Activated CD8-positive, alpha-beta T cell treated with anti-CD3 and anti-CD28 coated beads, Interleukin-2, amount 10 ng/mL, durations not matched to agents 7 days and 5 days (primary cell): ENCODE results near the gene IQSEC1. TPM values are rescaled to one million over a fixed set of nuclear protein-coding genes. Genes with fewer than 3 reads are reported as not detected.

Experiments
- ATAC-seq: fragments of 150-1000 bp; cut with Tn5 transposase; one replicate; pipeline ENCODE4 v1.10.0; 2021; ENCODE audit warnings: moderate library complexity
- CTCF ChIA-PET: fragments of 350-600 bp; sonication (Branson Sonifier 250); formaldehyde crosslinking; loops from one replicate; lab custom pipeline; 2021; ENCODE audit warnings: antibody characterized with exemption; lab: Charles Lee
- POLR2A ChIA-PET: fragments of 350-600 bp; sonication (Branson Sonifier 250); formaldehyde crosslinking; loops from one replicate; lab custom pipeline; 2021; ENCODE audit warnings: antibody characterized with exemption; lab: Charles Lee
- DNase-seq: peaks from one replicate; pipeline ENCODE4 v3.0.0-alpha.2; 2020
- H3K27ac Mint-ChIP-seq: one replicate; pipeline ENCODE4 v1.8.0; 2021; ENCODE audit warnings: mild to moderate bottlenecking, mixed read lengths
- H3K27me3 Mint-ChIP-seq: one replicate; pipeline ENCODE4 v1.8.0; 2021; ENCODE audit warnings: low read depth, mixed read lengths
- H3K36me3 Mint-ChIP-seq: one replicate; pipeline ENCODE4 v1.8.0; 2021; ENCODE audit warnings: low read depth, mixed read lengths
- H3K4me1 Mint-ChIP-seq: one replicate; pipeline ENCODE4 v1.8.0; 2021; ENCODE audit warnings: low read depth, mixed read lengths
- H3K4me3 Mint-ChIP-seq: one replicate; pipeline ENCODE4 v1.8.0; 2021; ENCODE audit warnings: mild to moderate bottlenecking, mixed read lengths
- H3K9me3 Mint-ChIP-seq: one replicate; pipeline ENCODE4 v1.8.0; 2022; ENCODE audit warnings: mixed read lengths; ENCODE audit not compliant: insufficient read depth
- total RNA-seq, 2 experiments: library from RNA; stranded (reverse); gene quantifications; one replicate each; pipeline ENCODE4 v1.2.3, GENCODE V29; 2021

IQSEC1 gene
- total RNA-seq, 2 experiments from 2014 or later: 47.8 to 53.8 TPM

DNA sequence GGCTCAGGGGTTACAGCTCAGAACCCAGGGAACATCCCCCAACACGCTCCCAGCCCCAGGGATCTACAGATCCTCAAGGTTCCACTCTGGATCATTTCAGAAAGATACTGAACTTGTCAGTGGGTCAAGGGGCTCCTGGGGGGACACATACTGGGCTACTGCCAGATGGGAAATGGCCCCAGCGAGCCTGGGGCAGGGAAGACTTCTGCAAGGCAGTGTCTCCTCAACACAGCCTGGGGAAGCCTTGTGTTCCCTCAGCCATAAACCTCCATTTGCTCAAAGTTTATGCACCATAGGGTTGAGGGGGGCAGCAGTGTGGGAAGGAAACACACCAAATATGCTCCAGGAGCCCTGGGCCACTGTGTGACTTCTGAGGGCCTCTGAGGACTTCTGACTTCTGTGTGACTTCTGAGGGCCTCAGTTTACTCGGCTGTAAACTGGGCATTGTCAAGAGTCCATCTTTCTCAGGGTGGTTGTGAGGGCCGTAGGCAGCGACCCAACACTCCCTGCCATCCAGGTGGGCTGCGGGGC lies 58.4 kb downstream of the IQSEC1 start:
- POLR2A ChIA-PET: interaction anchor here (0.9 to 3.7 kb wide), 5 partner anchors 10 to 174 kb away, joined by 3 to 18 read pairs (median 6); partner anchors contain the start of gene RPL32

DNA sequence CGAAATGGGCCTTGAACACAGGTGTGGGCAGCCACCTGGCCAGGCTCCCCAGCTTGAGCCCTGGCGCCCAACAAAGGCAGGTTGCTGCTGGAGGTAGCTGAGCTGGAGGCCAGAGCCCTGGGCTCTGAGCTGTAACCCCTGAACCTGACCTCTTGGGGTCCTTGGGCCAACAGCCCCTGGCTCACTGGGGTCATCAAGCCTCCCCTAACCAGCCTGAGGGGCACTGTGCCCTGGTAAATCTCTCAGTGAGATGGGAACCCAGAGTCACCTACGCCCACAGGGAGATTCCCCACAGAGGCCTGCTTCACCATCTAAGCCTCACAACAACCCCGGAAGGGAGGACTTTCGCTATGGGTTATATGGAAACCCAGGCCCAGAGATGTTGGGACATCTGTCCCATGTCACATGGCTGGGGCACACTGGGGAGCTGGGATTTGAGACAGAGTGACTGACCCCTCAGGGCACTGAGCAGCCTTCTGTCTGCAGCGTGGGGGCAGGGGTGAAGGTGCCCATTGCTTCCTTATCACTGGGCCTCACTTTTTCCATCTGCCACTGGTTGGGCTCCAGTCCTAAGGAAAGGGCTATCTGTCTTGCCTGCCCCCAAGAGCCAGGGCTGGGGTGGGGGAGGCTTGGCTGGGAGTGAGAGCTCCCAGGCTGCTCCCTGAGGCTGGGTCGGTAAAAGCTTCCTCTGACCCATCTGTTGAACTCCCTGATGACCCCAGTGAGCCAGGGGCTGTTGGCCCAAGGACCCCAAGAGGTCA lies 59.1 kb downstream of the IQSEC1 start:
- Mint-ChIP-seq H3K27ac (peak overlapping the region; percentile 97), H3K4me1 (peaks cover 84% of the 10 kb centered on the region), H3K27me3 (no peaks in the 10 kb centered on the region), H3K4me3 (peak overlapping the region; percentile 80), H3K36me3 (peaks cover 26% of the 10 kb centered on the region), H3K9me3 (no peaks in the 10 kb centered on the region)
- DNase-seq: no peak
- ChIA-PET POLR2A (interaction anchor here (1.5 to 3.7 kb wide), 2 partner anchors 10 to 56 kb away, joined by 8 to 18 read pairs; no protein-coding TSS in a partner anchor), CTCF (interaction anchor here (2.6 to 6.8 kb wide), 2 partner anchors 19 to 30 kb away, joined by 9 to 41 read pairs; no protein-coding TSS in a partner anchor)
- ATAC-seq: no peak

More for the DNA sequence above, 58.4 kb downstream of the IQSEC1 start:
- peaks cover 21% of the 10 kb centered on the region for H3K36me3 Mint-ChIP-seq
- peak overlapping the region; percentile 97 for H3K27ac Mint-ChIP-seq
- no peaks in the 10 kb centered on the region for H3K9me3 Mint-ChIP-seq
- CTCF ChIA-PET: interaction anchor here (0.9 to 6.8 kb wide), 4 partner anchors 20 to 77 kb away, joined by 3 to 41 read pairs (median 8); no protein-coding TSS in a partner anchor
- DNase-seq (no peak), ATAC-seq (no peak)
- H3K27me3 Mint-ChIP-seq: no peaks in the 10 kb centered on the region
- peaks cover 77% of the 10 kb centered on the region for H3K4me1 Mint-ChIP-seq
- peak overlapping the region; percentile 80 for H3K4me3 Mint-ChIP-seq

DNA sequence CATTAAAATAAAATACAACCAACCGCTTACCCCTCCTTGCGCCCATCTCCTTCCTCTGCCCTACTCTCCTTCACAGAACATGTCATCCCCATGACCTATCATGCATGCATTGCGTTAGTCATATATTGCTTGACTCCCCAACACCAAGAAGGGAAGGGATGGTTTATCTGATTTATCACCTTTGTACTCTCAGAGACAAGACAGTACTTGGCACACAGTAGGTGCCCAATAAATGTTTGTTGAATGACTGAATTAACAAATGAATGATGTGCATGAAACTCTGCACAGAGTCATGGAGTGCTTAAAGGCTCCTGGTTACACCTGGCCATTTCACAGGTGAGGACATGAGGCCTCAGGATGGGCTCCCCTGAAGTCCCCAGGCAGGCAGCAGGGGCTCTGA lies 59.7 kb downstream of the IQSEC1 start:
- peak overlapping the region; percentile 80 for H3K4me3 Mint-ChIP-seq
- H3K4me1 Mint-ChIP-seq: peaks cover 90% of the 10 kb centered on the region
- peaks cover 30% of the 10 kb centered on the region for H3K36me3 Mint-ChIP-seq
- ChIA-PET POLR2A (interaction anchor here (0.9 to 3.7 kb wide), 2 partner anchors 9 to 15 kb away, joined by 3 to 18 read pairs; no protein-coding TSS in a partner anchor), CTCF (interaction anchor here (6.8 kb wide), 1 partner anchor 19 kb away, joined by 41 read pairs; no protein-coding TSS in a partner anchor)
- no peaks in the 10 kb centered on the region for H3K9me3 Mint-ChIP-seq
- ATAC-seq: no peak
- peak overlapping the region; percentile 97 for H3K27ac Mint-ChIP-seq
- H3K27me3 Mint-ChIP-seq: no peaks in the 10 kb centered on the region
- no peak for DNase-seq

DNA sequence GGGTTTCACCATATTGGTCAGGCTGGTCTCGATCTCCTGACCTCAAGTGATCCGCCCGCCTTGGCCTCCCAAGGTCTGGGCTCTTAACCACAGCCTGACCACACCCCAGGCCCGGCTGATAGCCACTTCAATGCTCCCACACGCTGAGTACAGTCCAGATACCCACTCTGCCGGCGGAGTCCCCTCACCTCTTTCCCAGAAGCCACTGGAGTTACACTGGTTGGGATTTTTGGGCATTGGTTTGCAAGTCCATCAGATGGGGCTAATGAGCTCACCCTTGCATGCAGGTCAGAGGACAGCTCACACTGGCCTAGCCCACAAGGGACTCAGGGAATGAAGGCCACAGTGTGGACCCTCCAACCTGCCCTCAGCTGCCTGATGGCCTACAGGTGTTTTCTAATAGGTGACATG lies 60.1 kb downstream of the IQSEC1 start:
- Mint-ChIP-seq H3K4me3 (peak overlapping the region; percentile 80), H3K27ac (peak overlapping the region; percentile 97), H3K4me1 (peaks cover 94% of the 10 kb centered on the region), H3K27me3 (no peaks in the 10 kb centered on the region), H3K36me3 (peaks cover 34% of the 10 kb centered on the region), H3K9me3 (no peaks in the 10 kb centered on the region)
- DNase-seq (no peak), ATAC-seq (no peak)
- ChIA-PET POLR2A (interaction anchor here (0.7 to 3.7 kb wide), 3 partner anchors 9 to 34 kb away, joined by 3 to 18 read pairs (median 3); no protein-coding TSS in a partner anchor), CTCF (interaction anchor here (1.5 to 6.8 kb wide), 3 partner anchors 18 to 79 kb away, joined by 5 to 41 read pairs (median 6); no protein-coding TSS in a partner anchor)

DNA sequence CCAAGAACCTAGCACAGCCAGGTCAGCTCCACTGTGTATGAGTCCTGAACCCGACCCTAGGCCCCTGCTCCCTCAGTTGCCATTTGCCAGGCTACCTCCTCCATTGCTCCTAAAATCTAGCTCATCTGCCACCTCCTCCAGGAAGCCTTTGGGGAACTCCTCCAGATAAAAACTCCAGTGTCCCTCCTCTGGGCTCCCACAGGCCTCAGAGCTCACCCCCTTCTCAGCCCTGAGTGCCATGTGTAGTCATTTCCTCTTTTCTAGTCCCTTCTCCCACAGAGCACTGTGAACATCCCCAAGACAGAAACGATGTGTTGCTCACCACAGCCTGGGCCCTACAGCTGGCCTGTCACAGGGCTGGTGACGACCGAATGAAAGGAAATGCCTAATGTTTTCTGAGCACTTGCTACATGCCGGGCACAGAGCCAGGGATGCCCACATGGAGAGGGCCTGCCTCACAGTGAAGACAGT lies 61.0 kb downstream of the IQSEC1 start:
- Mint-ChIP-seq H3K27me3 (no peaks in the 10 kb centered on the region), H3K4me1 (peaks cover 96% of the 10 kb centered on the region), H3K36me3 (peaks cover 36% of the 10 kb centered on the region), H3K27ac (peak overlapping the region; percentile 97), H3K4me3 (peak overlapping the region; percentile 68), H3K9me3 (no peaks in the 10 kb centered on the region)
- DNase-seq (peak; percentile 66), ATAC-seq (peak; percentile 26)
- ChIA-PET POLR2A (interaction anchor here (0.7 to 1.1 kb wide), 4 partner anchors 17 to 408 kb away, joined by 3 to 4 read pairs (median 4); no protein-coding TSS in a partner anchor), CTCF (interaction anchor here (1.5 to 6.8 kb wide), 8 partner anchors 13 to 202 kb away, joined by 3 to 41 read pairs (median 6); partner anchors contain the start of gene RPL32)

DNA sequence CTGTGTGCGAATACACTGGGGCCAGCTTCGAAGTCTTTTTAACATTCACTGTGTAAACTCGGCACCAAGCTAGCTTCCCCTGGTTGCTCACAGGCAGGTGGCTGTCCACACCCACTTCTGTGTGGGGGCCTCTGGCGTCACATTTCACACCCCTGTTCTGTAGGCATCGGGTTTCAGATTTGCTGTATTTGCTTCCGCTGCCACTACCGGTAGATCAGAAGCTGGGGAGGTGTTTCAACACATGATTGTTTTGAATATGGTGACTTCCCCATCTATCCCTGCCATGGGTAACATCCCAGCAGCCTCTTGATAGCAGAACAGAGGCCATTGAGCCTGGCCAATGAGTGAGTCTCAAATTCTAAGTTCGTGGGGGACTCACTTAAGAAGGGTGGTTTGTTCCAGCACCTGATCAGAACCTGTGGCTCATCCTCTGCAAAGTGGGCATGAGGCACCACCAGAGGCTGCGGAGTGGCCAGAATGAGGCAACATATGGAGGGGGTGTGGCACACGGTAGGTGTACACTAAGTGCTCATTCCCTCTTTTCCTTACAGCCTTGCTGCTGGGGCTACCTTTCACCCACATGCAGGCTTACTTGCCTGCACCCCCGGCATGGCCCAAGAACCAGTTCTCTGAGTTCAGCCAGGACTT lies 61.5 kb downstream of the IQSEC1 start:
- peak; percentile 68 for ATAC-seq

DNA sequence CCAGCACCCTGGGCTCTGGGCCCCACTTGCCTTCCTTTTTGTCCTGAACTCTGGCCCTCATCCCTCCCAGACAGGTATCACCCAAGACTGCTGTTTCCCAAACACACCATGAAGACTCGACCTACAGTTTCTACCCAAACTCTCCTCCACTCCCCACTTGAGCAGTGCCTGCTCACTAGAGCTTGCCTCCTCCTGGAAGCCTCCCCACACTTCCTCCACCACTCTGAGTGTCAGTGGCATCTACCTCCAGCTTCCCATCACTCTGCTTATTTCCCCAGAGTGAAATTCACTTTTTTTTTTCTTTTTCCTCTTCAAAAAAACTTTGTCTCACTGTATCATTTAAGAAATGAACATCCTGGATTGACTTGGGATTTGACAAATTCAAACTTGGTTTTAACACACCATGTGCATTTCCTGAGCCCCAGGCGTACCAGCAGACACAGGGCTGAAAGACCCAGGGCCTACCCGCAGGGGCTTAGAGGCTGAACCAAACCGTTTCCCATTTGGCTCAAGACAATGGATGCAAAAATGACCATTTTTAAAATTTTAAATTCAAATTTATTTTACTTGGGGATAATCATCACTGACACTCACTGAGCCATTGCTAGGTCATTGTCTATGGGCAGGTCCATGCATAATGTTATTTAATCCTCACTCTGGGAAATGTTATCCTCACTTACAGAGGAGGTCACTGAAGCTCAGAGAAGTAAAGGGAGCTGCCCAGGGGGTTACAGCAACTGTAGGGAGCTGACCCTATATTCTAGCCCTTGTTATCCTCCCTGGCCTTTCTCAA lies 62.3 kb downstream of the IQSEC1 start:
- ATAC-seq (no peak), DNase-seq (no peak)
- no peaks in the 10 kb centered on the region for H3K9me3 Mint-ChIP-seq
- peaks cover 39% of the 10 kb centered on the region for H3K36me3 Mint-ChIP-seq
- H3K4me1 Mint-ChIP-seq: peaks cover 96% of the 10 kb centered on the region
- H3K27ac Mint-ChIP-seq: peak overlapping the region; percentile 97
- POLR2A ChIA-PET: interaction anchor here (1.1 kb wide), 1 partner anchor 410 kb away, joined by 4 read pairs; no protein-coding TSS in a partner anchor
- CTCF ChIA-PET: interaction anchor here (0.7 to 6.8 kb wide), 10 partner anchors 10 to 201 kb away, joined by 3 to 41 read pairs (median 6); partner anchors contain the start of gene RPL32
- peak overlapping the region; percentile 68 for H3K4me3 Mint-ChIP-seq
- H3K27me3 Mint-ChIP-seq: no peaks in the 10 kb centered on the region

More for the DNA sequence above, 61.5 kb downstream of the IQSEC1 start:
- H3K27me3 Mint-ChIP-seq: no peaks in the 10 kb centered on the region
- H3K4me3 Mint-ChIP-seq: peak overlapping the region; percentile 68
- peak overlapping the region; percentile 97 for H3K27ac Mint-ChIP-seq
- ChIA-PET CTCF (interaction anchor here (0.7 to 6.8 kb wide), 10 partner anchors 9 to 202 kb away, joined by 3 to 41 read pairs (median 6); partner anchors contain the start of gene RPL32), POLR2A (interaction anchor here (0.8 to 1.1 kb wide), 2 partner anchors 61 to 409 kb away, joined by 3 to 4 read pairs; no protein-coding TSS in a partner anchor)
- peak; percentile 93 for DNase-seq
- peaks cover 96% of the 10 kb centered on the region for H3K4me1 Mint-ChIP-seq
- no peaks in the 10 kb centered on the region for H3K9me3 Mint-ChIP-seq
- peaks cover 36% of the 10 kb centered on the region for H3K36me3 Mint-ChIP-seq

DNA sequence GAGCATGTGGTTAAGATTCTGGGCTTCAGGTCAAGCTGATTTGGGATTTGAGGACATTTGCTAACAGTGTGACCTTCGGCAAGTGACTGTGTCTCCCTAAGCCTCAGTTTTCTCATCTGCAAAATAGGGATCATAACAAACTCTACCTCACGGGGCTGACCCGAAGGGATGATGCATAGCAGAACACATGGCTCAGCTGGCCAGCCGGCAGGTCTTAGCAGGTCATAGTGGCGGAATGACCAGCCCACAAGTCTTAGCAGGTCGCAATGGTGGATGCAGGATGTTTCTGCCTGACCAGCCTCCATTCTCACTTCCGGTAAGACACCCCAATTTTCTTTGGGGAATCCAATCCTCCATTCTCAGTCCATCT lies 63.3 kb downstream of the IQSEC1 start:
- POLR2A ChIA-PET: interaction anchor here (0.6 to 1.5 kb wide), 4 partner anchors 8 to 168 kb away, joined by 3 to 5 read pairs (median 3); partner anchors contain the start of gene RPL32
- peak overlapping the region; percentile 97 for H3K27ac Mint-ChIP-seq
- H3K4me3 Mint-ChIP-seq: peak overlapping the region; percentile 69
- H3K4me1 Mint-ChIP-seq: peaks cover 97% of the 10 kb centered on the region
- no peaks in the 10 kb centered on the region for H3K27me3 Mint-ChIP-seq
- CTCF ChIA-PET: interaction anchor here (2.3 to 2.4 kb wide), 2 partner anchors 10 to 15 kb away, joined by 10 to 23 read pairs; no protein-coding TSS in a partner anchor
- peaks cover 43% of the 10 kb centered on the region for H3K36me3 Mint-ChIP-seq
- H3K9me3 Mint-ChIP-seq: no peaks in the 10 kb centered on the region
- no peak for ATAC-seq
- no peak for DNase-seq

DNA sequence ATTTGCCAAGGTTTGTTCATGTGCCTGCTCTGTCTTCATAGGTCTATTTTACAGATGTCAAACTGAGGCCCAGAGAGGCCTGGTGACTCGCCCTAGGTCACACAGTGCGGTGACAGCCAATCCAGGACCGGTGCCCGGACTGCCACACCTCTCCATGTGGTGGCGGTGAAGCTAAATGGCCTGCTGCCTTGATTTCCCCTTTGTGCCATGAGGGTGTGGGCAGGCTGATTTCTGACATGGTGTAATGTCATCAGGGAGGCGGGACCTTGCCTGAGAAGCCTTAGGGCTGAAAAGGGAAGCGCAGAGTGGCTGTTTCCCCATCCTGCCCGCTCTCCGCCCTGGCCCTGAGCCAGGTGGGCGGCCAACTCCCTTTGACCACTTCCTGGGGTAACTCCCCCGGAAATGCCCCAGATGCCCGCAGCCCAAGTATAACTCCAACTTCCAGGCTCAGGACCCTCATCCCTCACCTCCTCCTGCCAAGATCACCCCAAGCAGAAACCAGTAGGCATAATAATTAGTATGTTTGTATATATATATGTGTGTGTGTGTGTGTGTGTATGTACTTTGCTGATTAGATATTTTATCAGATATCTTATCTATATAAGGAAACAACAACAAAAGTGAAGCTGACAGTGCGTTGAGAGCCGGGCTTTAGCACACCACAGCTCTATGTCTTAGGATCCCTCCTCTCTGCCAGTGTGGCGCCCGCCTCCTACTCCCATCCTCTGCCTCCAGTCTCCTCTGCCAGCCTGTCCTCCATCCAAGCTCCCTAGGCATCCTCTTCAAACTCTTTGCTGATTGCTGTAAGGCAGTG lies 63.9 kb downstream of the IQSEC1 start:
- ChIA-PET POLR2A (interaction anchor here (0.5 to 1.5 kb wide), 5 partner anchors 9 to 1641 kb away, joined by 3 to 5 read pairs (median 3); partner anchors contain the start of gene RPL32), CTCF (interaction anchor here (2.4 kb wide), 1 partner anchor 14 kb away, joined by 23 read pairs; no protein-coding TSS in a partner anchor)

More for the DNA sequence above, 63.9 kb downstream of the IQSEC1 start:
- H3K27ac Mint-ChIP-seq: peak overlapping the region; percentile 97
- H3K4me1 Mint-ChIP-seq: peaks cover 95% of the 10 kb centered on the region
- peak; percentile 73 for DNase-seq
- H3K4me3 Mint-ChIP-seq: peak overlapping the region; percentile 69
- no peaks in the 10 kb centered on the region for H3K9me3 Mint-ChIP-seq
- H3K36me3 Mint-ChIP-seq: peaks cover 46% of the 10 kb centered on the region
- H3K27me3 Mint-ChIP-seq: no peaks in the 10 kb centered on the region
- peak; percentile 22 for ATAC-seq
